SK-N-SH (cell line): ENCODE data around the gene CLDND1. TPM values are rescaled to one million over a fixed set of nuclear protein-coding genes. Genes with fewer than 3 reads are reported as not detected.

Source experiments
- CTCF ChIA-PET: fragments of 300-600, 350-600 bp; formaldehyde crosslinking; extraction: SDS; loops from one replicate; lab custom pipeline; 2021; lab: Yijun Ruan, JAX
- POLR2A ChIA-PET: fragments of 350-600 bp; sonication (Branson Sonifier 250); formaldehyde crosslinking; extraction: SDS; loops from one replicate; lab custom pipeline; 2020; ENCODE audit warnings: antibody characterized with exemption, inconsistent platforms; lab: Yijun Ruan, JAX
- DNase-seq: peaks from one replicate; pipeline ENCODE4 v3.0.0; 2012
- H2AFZ ChIP-seq: fragments of 200-600 bp; sonication (generic); 2 replicates; pipeline ENCODE4 v1.8.1; 2016; ENCODE audit warnings: antibody characterized with exemption, mild to moderate bottlenecking, low read depth
- H3F3A ChIP-seq: fragments of 200-600 bp; sonication (generic); replicated peaks from 2 replicates; pipeline ENCODE3; 2016; ENCODE audit warnings: antibody characterized with exemption, mild to moderate bottlenecking; ENCODE audit not compliant: insufficient read depth
- H3K27ac ChIP-seq, 2 experiments: fragments of 200-500 bp in 1 of 2; fragments of 200-600 bp in 1 of 2; sonication (Bioruptor generic) in 1 of 2; sonication (generic), shearing (Covaris generic) in 1 of 2; 2 replicates each; pipeline versions ENCODE4 v1.5.1 to v1.6.1; 2014 to 2016; ENCODE audit warnings: low read depth in 2 of 2, inconsistent platforms in 1 of 2, low read length in 1 of 2, mild to moderate bottlenecking in 1 of 2, mixed read lengths in 1 of 2
- H3K27me3 ChIP-seq: fragments of 200-600 bp; sonication (generic), shearing (Covaris generic); 2 replicates; pipeline ENCODE4 v1.6.1; 2016; ENCODE audit warnings: mixed run types; ENCODE audit not compliant: insufficient read depth
- H3K36me3 ChIP-seq, 2 experiments: fragments of 200-500 bp in 1 of 2; fragments of 200-600 bp in 1 of 2; sonication (Bioruptor generic) in 1 of 2; sonication (generic) in 1 of 2; replicated peaks in 1 of 2; 2 replicates each; pipeline versions ENCODE3 to v1.5.1; 2014 to 2016; ENCODE audit warnings: low read length in 1 of 2, mild to moderate bottlenecking in 1 of 2; ENCODE audit not compliant: insufficient read depth in 2 of 2, control insufficient read depth in 1 of 2
- H3K4me1 ChIP-seq, 2 experiments: fragments of 200-500 bp in 1 of 2; fragments of 200-600 bp in 1 of 2; sonication (Bioruptor generic) in 1 of 2; sonication (generic), shearing (Covaris generic) in 1 of 2; 2 replicates each; pipeline versions ENCODE4 v1.5.1 to v1.6.1; 2014 to 2016; ENCODE audit warnings: low read depth in 1 of 2, low read length in 1 of 2, mixed run types in 1 of 2; ENCODE audit not compliant: insufficient read depth in 2 of 2, control insufficient read depth in 1 of 2
- H3K4me2 ChIP-seq: fragments of 200-600 bp; sonication (generic), shearing (Covaris generic); 2 replicates; pipeline ENCODE4 v1.6.1; 2017; ENCODE audit warnings: mixed run types
- H3K4me3 ChIP-seq, 2 experiments: fragments of 200-500 bp in 1 of 2; fragments of 200-600 bp in 1 of 2; sonication (Bioruptor generic) in 1 of 2; sonication (generic), shearing (Covaris generic) in 1 of 2; 2 replicates each; pipeline versions ENCODE4 v1.5.1 to v1.8.1; 2014 to 2016; ENCODE audit warnings: low read depth in 2 of 2, inconsistent platforms in 1 of 2, low read length in 1 of 2, mild to moderate bottlenecking in 1 of 2, mixed read lengths in 1 of 2, moderate library complexity in 1 of 2
- H3K79me2 ChIP-seq: fragments of 200-600 bp; sonication (generic); 2 replicates; pipeline ENCODE4 v1.8.1; 2017; ENCODE audit warnings: mild to moderate bottlenecking; ENCODE audit not compliant: insufficient read depth
- H3K9ac ChIP-seq: fragments of 200-600 bp; sonication (generic); 2 replicates; pipeline ENCODE4 v1.6.1; 2017; ENCODE audit warnings: mixed run types
- H3K9me2 ChIP-seq: fragments of 200-600 bp; sonication (generic); 2 replicates; pipeline ENCODE4 v1.6.1; 2017; ENCODE audit warnings: mixed run types
- H3K9me3 ChIP-seq: fragments of 200-600 bp; sonication (generic); 2 replicates; pipeline ENCODE4 v1.6.1; 2017; ENCODE audit warnings: mixed run types, mild to moderate bottlenecking, moderate library complexity
- H4K20me1 ChIP-seq: fragments of 200-600 bp; sonication (generic); 2 replicates; pipeline ENCODE4 v1.6.1; 2017; ENCODE audit warnings: mild to moderate bottlenecking, mixed run types; ENCODE audit not compliant: insufficient read depth
- EP300 ChIP-seq, 2 experiments: IDR thresholded peaks; 2 replicates each; pipeline versions ENCODE4 v1.4.0 to v1.6.1; 2012; ENCODE audit warnings: borderline replicate concordance in 1 of 2, low read depth in 1 of 2, low read length in 1 of 2
- EZH2phosphoT487 ChIP-seq: fragments of 200-600 bp; sonication (generic); IDR thresholded peaks from 2 replicates; pipeline ENCODE4 v1.6.1; 2017; ENCODE audit warnings: low read depth, mixed run types, mild to moderate bottlenecking, antibody characterized with exemption, moderate library complexity, borderline replicate concordance
- FOXJ3 ChIP-seq: sonication (generic); formaldehyde crosslinking; IDR thresholded peaks from 2 replicates; pipeline ENCODE4 v1.5.1; 2020; ENCODE audit warnings: mild to moderate bottlenecking, missing genetic modification reagents
- GABPA ChIP-seq: IDR thresholded peaks from 2 replicates; pipeline ENCODE4 v1.4.0; 2012; ENCODE audit warnings: low read depth, mild to moderate bottlenecking
- MEF2A ChIP-seq: IDR thresholded peaks from 2 replicates; pipeline ENCODE4 v1.4.0; 2012; ENCODE audit warnings: low read depth, borderline replicate concordance
- MXI1 ChIP-seq: IDR thresholded peaks from 2 replicates; pipeline ENCODE4 v1.6.1; 2012; ENCODE audit warnings: mild to moderate bottlenecking, low read depth, low read length, improper control_type of control experiment
- POLR2AphosphoS5 ChIP-seq: IDR thresholded peaks from 2 replicates; pipeline ENCODE4 v1.6.1; 2012; ENCODE audit warnings: low read depth, low read length
- RFX5 ChIP-seq: IDR thresholded peaks from 2 replicates; pipeline ENCODE4 v1.6.1; 2012; ENCODE audit warnings: mild to moderate bottlenecking, improper control_type of control experiment, low read length
- SIN3A ChIP-seq: IDR thresholded peaks from 2 replicates; pipeline ENCODE4 v1.6.1; 2012; ENCODE audit warnings: low read depth, mild to moderate bottlenecking, low read length, moderate library complexity, borderline replicate concordance
- TEAD4 ChIP-seq: IDR thresholded peaks from 2 replicates; pipeline ENCODE4 v1.4.0; 2012; ENCODE audit warnings: mild to moderate bottlenecking, borderline replicate concordance; ENCODE audit not compliant: insufficient read depth
- WGBS: methylation state at CpG from one replicate; pipeline ENCODE4 v1.1.6; 2017; ENCODE audit warnings: low lambda C conversion rate; 5-methylcytosine and 5-hydroxymethylcytosine counted together
- polyA plus RNA-seq, 3 experiments: library from polyadenylated mRNA; depleted of rRNA; stranded (reverse); fragments of >200 nt; gene quantifications; 2 replicates each; pipeline ENCODE4 v1.2.3, GENCODE V29; 2012
- TF ChIP-seq, protein P1 (sequence below): IDR thresholded peaks from 2 replicates; pipeline ENCODE4 v1.6.1; 2012; ENCODE audit warnings: mild to moderate bottlenecking, low read depth, low read length, moderate library complexity

Gene CLDND1
- polyA plus RNA-seq, 1 of the 3 experiments (the other 2 are of a cell fraction), result 110 TPM

GRCh38 chr3:98504539-98504938 is 18.2 kb downstream of the CLDND1 start:
- H3K4me2 ChIP-seq, result no peak overlapping the region
- no peak for TF ChIP-seq RFX5
- H3K27me3 ChIP-seq, result 0 out of 2 replicates have a peak, but pooled peaks cover 5% of the 10 kb centered on the region
- H3K9ac ChIP-seq, result no peak overlapping the region
- no peaks in the 10 kb centered on the region for H3K36me3 ChIP-seq
- no peaks in the 10 kb centered on the region for H3K79me2 ChIP-seq
- H2AFZ ChIP-seq, result no peak overlapping the region
- no peaks in the 10 kb centered on the region for H3K9me2 ChIP-seq
- H4K20me1 ChIP-seq, result no peaks in the 10 kb centered on the region
- 63% methylated on average over 4 of the region's 4 CpGs for WGBS
- H3K27ac ChIP-seq, result no peak overlapping the region
- no peak for DNase-seq
- no peak overlapping the region for H3K4me3 ChIP-seq
- H3K4me1 ChIP-seq, result no peaks in the 10 kb centered on the region; a peak in 1 of 4 replicates
- ChIA-PET POLR2A (no interaction called here), CTCF (no interaction called here)
- no peaks in the 10 kb centered on the region for H3K9me3 ChIP-seq
- no peaks in the 10 kb centered on the region for H3F3A ChIP-seq

DNA sequence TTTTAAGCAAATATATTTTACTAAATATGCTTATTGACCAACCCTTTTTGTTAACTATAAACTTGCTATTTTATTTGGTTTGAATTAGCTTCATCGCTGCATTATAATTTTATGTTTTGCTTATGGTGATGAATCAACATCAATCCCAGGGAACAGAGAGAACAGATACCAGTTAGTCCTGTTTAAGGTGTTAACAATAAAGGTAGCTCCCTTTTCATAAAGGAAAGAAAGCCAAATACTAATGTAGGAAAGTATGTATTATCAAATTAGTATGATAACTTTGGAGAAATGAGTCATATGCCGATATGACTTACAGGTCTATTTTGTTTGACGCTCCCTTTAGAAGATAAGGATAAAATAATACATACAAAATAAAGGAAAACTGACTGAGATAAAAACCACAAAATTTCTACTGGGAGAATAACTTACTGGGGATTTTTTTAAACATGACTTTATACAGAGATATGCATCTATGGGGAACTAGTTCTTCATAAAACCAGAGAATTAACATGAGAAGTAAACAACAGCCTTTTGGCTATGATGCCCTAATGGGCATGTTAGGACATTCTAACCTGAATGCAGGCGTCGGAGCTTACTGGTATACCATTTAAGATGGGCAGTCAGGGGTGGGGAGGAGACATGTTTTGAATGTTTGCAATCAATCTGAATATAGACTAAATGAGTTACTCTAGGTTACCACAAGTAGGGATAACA is 20.7 kb downstream of the CLDND1 start:
- CTCF ChIA-PET, result no interaction called here
- WGBS, result 50% methylated on average over 5 of the region's 5 CpGs

More for the DNA sequence above, 20.7 kb downstream of the CLDND1 start:
- no peak for DNase-seq
- Histone ChIP-seq H3K27ac (no peak overlapping the region), H3F3A (no peaks in the 10 kb centered on the region), H3K4me3 (no peak overlapping the region), H3K9me2 (no peaks in the 10 kb centered on the region), H4K20me1 (no peaks in the 10 kb centered on the region)
- no peak for TF ChIP-seq FOXJ3 (CRISPR knock-in tag)
- TF ChIP-seq RFX5, result no peak
- no peak for TF ChIP-seq TEAD4
- no peak for TF ChIP-seq MEF2A
- TF ChIP-seq, protein P1, sequence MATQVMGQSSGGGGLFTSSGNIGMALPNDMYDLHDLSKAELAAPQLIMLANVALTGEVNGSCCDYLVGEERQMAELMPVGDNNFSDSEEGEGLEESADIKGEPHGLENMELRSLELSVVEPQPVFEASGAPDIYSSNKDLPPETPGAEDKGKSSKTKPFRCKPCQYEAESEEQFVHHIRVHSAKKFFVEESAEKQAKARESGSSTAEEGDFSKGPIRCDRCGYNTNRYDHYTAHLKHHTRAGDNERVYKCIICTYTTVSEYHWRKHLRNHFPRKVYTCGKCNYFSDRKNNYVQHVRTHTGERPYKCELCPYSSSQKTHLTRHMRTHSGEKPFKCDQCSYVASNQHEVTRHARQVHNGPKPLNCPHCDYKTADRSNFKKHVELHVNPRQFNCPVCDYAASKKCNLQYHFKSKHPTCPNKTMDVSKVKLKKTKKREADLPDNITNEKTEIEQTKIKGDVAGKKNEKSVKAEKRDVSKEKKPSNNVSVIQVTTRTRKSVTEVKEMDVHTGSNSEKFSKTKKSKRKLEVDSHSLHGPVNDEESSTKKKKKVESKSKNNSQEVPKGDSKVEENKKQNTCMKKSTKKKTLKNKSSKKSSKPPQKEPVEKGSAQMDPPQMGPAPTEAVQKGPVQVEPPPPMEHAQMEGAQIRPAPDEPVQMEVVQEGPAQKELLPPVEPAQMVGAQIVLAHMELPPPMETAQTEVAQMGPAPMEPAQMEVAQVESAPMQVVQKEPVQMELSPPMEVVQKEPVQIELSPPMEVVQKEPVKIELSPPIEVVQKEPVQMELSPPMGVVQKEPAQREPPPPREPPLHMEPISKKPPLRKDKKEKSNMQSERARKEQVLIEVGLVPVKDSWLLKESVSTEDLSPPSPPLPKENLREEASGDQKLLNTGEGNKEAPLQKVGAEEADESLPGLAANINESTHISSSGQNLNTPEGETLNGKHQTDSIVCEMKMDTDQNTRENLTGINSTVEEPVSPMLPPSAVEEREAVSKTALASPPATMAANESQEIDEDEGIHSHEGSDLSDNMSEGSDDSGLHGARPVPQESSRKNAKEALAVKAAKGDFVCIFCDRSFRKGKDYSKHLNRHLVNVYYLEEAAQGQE, result no peak
- TF ChIP-seq EP300 (IDR thresholded peaks at IDR 0.05; ENCODE audit: borderline replicate concordance in 1 of 2, low read depth in 1 of 2, low read length in 1 of 2), result no peak
- TF ChIP-seq GABPA, result no peak
- TF ChIP-seq EZH2phosphoT487, result no peak
- no peak for TF ChIP-seq POLR2AphosphoS5
- no peak for TF ChIP-seq MXI1
- no peak for TF ChIP-seq SIN3A
- TF ChIP-seq, all 33 proteins: peak for 0
- Histone ChIP-seq H3K79me2 (no peaks in the 10 kb centered on the region), H3K4me2 (no peak overlapping the region), H3K36me3 (no peaks in the 10 kb centered on the region), H3K9ac (no peak overlapping the region), H3K4me1 (no peaks in the 10 kb centered on the region; a peak in 1 of 4 replicates), H3K27me3 (0 out of 2 replicates have a peak, but pooled peaks cover 5% of the 10 kb centered on the region), H3K9me3 (no peaks in the 10 kb centered on the region), H2AFZ (no peak overlapping the region)
- POLR2A ChIA-PET, result no interaction called here
